Fibroblast of villous mesenchyme (primary cell): Measurements from ENCODE around the gene SOST. TPM values are rescaled to one million over a fixed set of nuclear protein-coding genes. Genes with fewer than 3 reads are reported as not detected.

Source experiments
- DNase-seq: peaks from one replicate; pipeline ENCODE4 v3.0.0-alpha.2; 2010; ENCODE audit warnings: low read depth
- H3K4me3 ChIP-seq: 2 replicates; pipeline ENCODE4 v1.5.1; 2011; ENCODE audit warnings: low read depth, mild to moderate bottlenecking, low read length
- CTCF ChIP-seq: IDR thresholded peaks from 2 replicates; pipeline ENCODE4 v1.5.1; 2012; ENCODE audit warnings: low read depth, mild to moderate bottlenecking, low read length; ENCODE audit not compliant: insufficient read depth
- total RNA-seq: library from RNA; depleted of rRNA; stranded (reverse); fragments of >200 nt; gene quantifications from 2 replicates; pipeline ENCODE4 v1.2.3, GENCODE V29; 2012

SOST gene
- total RNA-seq, 1 donor = not detected

GRCh38 chr17:43710101-43710500 lies 48.5 kb downstream of the SOST start:
- DNase-seq = no peak
- TF ChIP-seq CTCF = no peak
- no peak overlapping the region for H3K4me3 ChIP-seq

GRCh38 chr17:43709210-43709609 lies 49.4 kb downstream of the SOST start:
- no peak for TF ChIP-seq CTCF
- DNase-seq = no peak
- H3K4me3 ChIP-seq = no peak overlapping the region

DNA sequence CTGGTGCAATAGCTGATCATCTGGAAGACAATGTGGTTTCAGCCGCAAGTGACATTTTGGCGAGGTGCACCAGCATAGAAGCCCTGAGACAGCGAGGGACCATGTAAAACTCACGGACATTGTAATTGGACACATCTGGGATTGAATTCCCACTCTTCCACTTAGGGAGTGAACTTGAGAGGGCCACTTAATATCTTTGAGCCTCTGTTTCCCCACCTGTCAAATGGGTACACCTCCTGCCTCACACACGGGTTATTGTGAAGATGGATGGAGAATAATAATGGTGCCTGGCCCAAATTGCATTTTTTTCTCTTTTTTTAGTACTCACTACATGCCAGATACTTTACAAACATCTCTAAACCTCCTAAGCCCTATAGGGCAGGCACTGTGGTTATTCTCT lies 51.4 kb downstream of the SOST start:
- H3K4me3 ChIP-seq = no peak overlapping the region
- no peak for TF ChIP-seq CTCF
- no peak for DNase-seq

GRCh38 chr17:43706235-43706634 lies 52.4 kb downstream of the SOST start:
- no peak for DNase-seq
- H3K4me3 ChIP-seq = no peak overlapping the region
- TF ChIP-seq CTCF = no peak

Other genes with a start within 250 kb of the SOST start
- gene ETV4, start 212.5 kb downstream of the SOST start, total RNA-seq = 4.7 and 4.8 TPM in 2 replicates
- gene MEOX1, start 96.9 kb downstream of the SOST start, total RNA-seq = 2.9 and 6.0 TPM in 2 replicates
- 79.6 and 95.9 TPM in 2 replicates for gene DUSP3, start 20.2 kb upstream of the SOST start, total RNA-seq
- gene CFAP97D1, start 21.6 kb upstream of the SOST start, total RNA-seq = not detected in 2 replicates
- 8.7 and 9.1 TPM in 2 replicates for gene MPP3, start 74.4 kb upstream of the SOST start, total RNA-seq
- gene CD300LG, start 88.4 kb upstream of the SOST start, total RNA-seq = not detected in 2 replicates
- gene MPP2, start 148.7 kb upstream of the SOST start, total RNA-seq = under 0.01 and 1.3 TPM in 2 replicates
- not detected in 2 replicates for gene PPY, start 183.7 kb upstream of the SOST start, total RNA-seq
- not detected in 2 replicates for gene PYY, start 195.1 kb upstream of the SOST start, total RNA-seq
- 0.43 and 0.64 TPM in 2 replicates for gene NAGS, start 245.8 kb upstream of the SOST start, total RNA-seq